Activated CD8-positive, alpha-beta T cell treated with anti-CD3 and anti-CD28 coated beads for 36 hours (primary cell): ENCODE measurements around the gene OR1F1. TPM values are rescaled to one million over a fixed set of nuclear protein-coding genes. Genes with fewer than 3 reads are reported as not detected.

Source experiments
- ATAC-seq: fragments of 200-7000 bp; cut with Tn5 transposase; one replicate; pipeline ENCODE4 v1.10.0; 2021; ENCODE audit warnings: mild to moderate bottlenecking, moderate library complexity
- CTCF ChIA-PET: fragments of 350-600 bp; sonication (Branson Sonifier 250); formaldehyde crosslinking; loops from one replicate; lab custom pipeline; 2021; ENCODE audit warnings: antibody characterized with exemption; lab: Charles Lee
- POLR2A ChIA-PET: fragments of 350-600 bp; sonication (Branson Sonifier 250); formaldehyde crosslinking; loops from one replicate; lab custom pipeline; 2021; ENCODE audit warnings: antibody characterized with exemption; lab: Charles Lee
- DNase-seq: peaks from one replicate; pipeline ENCODE4 v3.0.0-alpha.2; 2020
- H3K27ac Mint-ChIP-seq: one replicate; pipeline ENCODE4 v1.8.0; 2021; ENCODE audit warnings: mild to moderate bottlenecking, mixed read lengths
- H3K27me3 Mint-ChIP-seq: one replicate; pipeline ENCODE4 v1.8.0; 2021; ENCODE audit warnings: mixed read lengths
- H3K36me3 Mint-ChIP-seq: one replicate; pipeline ENCODE4 v1.8.0; 2021; ENCODE audit warnings: low read depth, mixed read lengths
- H3K4me1 Mint-ChIP-seq: one replicate; pipeline ENCODE4 v1.8.0; 2021; ENCODE audit warnings: low read depth, mixed read lengths
- H3K4me3 Mint-ChIP-seq: one replicate; pipeline ENCODE4 v1.8.0; 2021; ENCODE audit warnings: mild to moderate bottlenecking, moderate library complexity, mixed read lengths
- H3K9me3 Mint-ChIP-seq: one replicate; pipeline ENCODE4 v1.8.0; 2021; ENCODE audit warnings: mixed read lengths
- CTCF ChIP-seq: fragments of 200-600 bp; IDR thresholded peaks from one replicate; pipeline ENCODE4 v1.8.0; 2022; ENCODE audit warnings: antibody characterized with exemption, mild to moderate bottlenecking
- intact Hi-C: fragments of 100-400 bp; cut with micrococcal nuclease; formaldehyde crosslinking; loops from one replicate; pipeline ENCODE4 v1.10.0; 2022
- total RNA-seq, 2 experiments: library from RNA; stranded (reverse); gene quantifications; one replicate each; pipeline ENCODE4 v1.2.3, GENCODE V29; 2021

Gene OR1F1
- total RNA-seq, 2 experiments from 2014 or later, result not detected

GRCh38 chr16:3149193-3149530 lies 38.8 kb upstream of the OR1F1 start:
- ATAC-seq, result no peak
- Mint-ChIP-seq H3K4me1 (peaks cover 17% of the 10 kb centered on the region), H3K27me3 (peaks cover 4% of the 10 kb centered on the region), H3K27ac (no peak overlapping the region), H3K9me3 (no peaks in the 10 kb centered on the region), H3K4me3 (peak overlapping the region; percentile 85), H3K36me3 (peaks cover 3% of the 10 kb centered on the region)
- ChIA-PET CTCF (interaction anchor here (0.7 to 4.2 kb wide), 13 partner anchors 8 to 145 kb away, joined by 3 to 37 read pairs (median 11); partner anchors contain the start of gene ZNF213), POLR2A (interaction anchor here (0.6 to 4.5 kb wide), 10 partner anchors 10 to 115 kb away, joined by 3 to 25 read pairs (median 5); partner anchors contain the start of gene ZNF213)
- intact Hi-C loops, result no loop called here
- TF ChIP-seq CTCF, result no peak
- DNase-seq, result no peak

GRCh38 chr16:3149630-3150345 lies 38.2 kb upstream of the OR1F1 start:
- Mint-ChIP-seq H3K4me3 (peak overlapping the region; percentile 85), H3K9me3 (peaks cover 2% of the 10 kb centered on the region), H3K27ac (peak overlapping the region; percentile 86), H3K27me3 (peaks cover 4% of the 10 kb centered on the region), H3K36me3 (peaks cover 3% of the 10 kb centered on the region), H3K4me1 (peaks cover 17% of the 10 kb centered on the region)
- POLR2A ChIA-PET, result interaction anchor here (0.6 to 4.5 kb wide), 19 partner anchors 10 to 351 kb away, joined by 3 to 25 read pairs (median 4); partner anchors contain the start of genes CLUAP1 and ZNF213
- TF ChIP-seq CTCF, result peak; percentile 66
- DNase-seq (peak; percentile 83), ATAC-seq (peak; percentile 19)
- intact Hi-C loops, result loop anchor here (5.0 kb wide), 1 partner anchor 43 kb away; no protein-coding TSS in a partner anchor
- CTCF ChIA-PET, result interaction anchor here (0.7 to 4.2 kb wide), 16 partner anchors 9 to 146 kb away, joined by 3 to 37 read pairs (median 4); partner anchors contain the start of genes TNFRSF12A and ZNF213

GRCh38 chr16:3150346-3151218 lies 37.4 kb upstream of the OR1F1 start:
- H3K4me3 Mint-ChIP-seq, result peak overlapping the region; percentile 85
- peaks cover 2% of the 10 kb centered on the region for H3K9me3 Mint-ChIP-seq
- POLR2A ChIA-PET, result interaction anchor here (0.9 to 4.5 kb wide), 17 partner anchors 9 to 350 kb away, joined by 3 to 25 read pairs (median 5); partner anchors contain the start of genes CLUAP1 and ZNF213
- peaks cover 4% of the 10 kb centered on the region for H3K27me3 Mint-ChIP-seq
- H3K36me3 Mint-ChIP-seq, result peaks cover 3% of the 10 kb centered on the region
- ATAC-seq (peak; percentile 84), DNase-seq (peak; percentile 98)
- peaks cover 17% of the 10 kb centered on the region for H3K4me1 Mint-ChIP-seq
- intact Hi-C loops, result loop anchor here (5.0 kb wide), 1 partner anchor 42 kb away; no protein-coding TSS in a partner anchor
- CTCF ChIA-PET, result interaction anchor here (0.6 to 4.2 kb wide), 14 partner anchors 11 to 130 kb away, joined by 3 to 37 read pairs (median 8); partner anchors contain the start of genes TNFRSF12A and ZNF213
- no peak for TF ChIP-seq CTCF
- peak overlapping the region; percentile 89 for H3K27ac Mint-ChIP-seq

GRCh38 chr16:3152027-3152276 lies 36.1 kb upstream of the OR1F1 start:
- ChIA-PET CTCF (interaction anchor here (0.8 to 3.7 kb wide), 4 partner anchors 16 to 23 kb away, joined by 3 to 33 read pairs (median 9); partner anchors contain the start of gene ZNF213), POLR2A (interaction anchor here (0.6 to 1.2 kb wide), 4 partner anchors 30 to 131 kb away, joined by 3 to 4 read pairs (median 3); partner anchors contain the start of gene ZNF263)
- H3K4me1 Mint-ChIP-seq, result peaks cover 17% of the 10 kb centered on the region
- ATAC-seq (no peak), DNase-seq (peak; percentile 68)
- intact Hi-C loops, result loop anchor here (5.0 kb wide), 1 partner anchor 40 kb away; no protein-coding TSS in a partner anchor
- H3K36me3 Mint-ChIP-seq, result peaks cover 3% of the 10 kb centered on the region
- H3K27me3 Mint-ChIP-seq, result peaks cover 4% of the 10 kb centered on the region
- peaks cover 2% of the 10 kb centered on the region for H3K9me3 Mint-ChIP-seq
- H3K27ac Mint-ChIP-seq, result peak overlapping the region; percentile 83
- no peak for TF ChIP-seq CTCF
- H3K4me3 Mint-ChIP-seq, result peak overlapping the region; percentile 73
